Measurements from ENCODE around the gene PGGHG.

- TF ChIP-seq EZH2 (IDR thresholded peaks at IDR 0.05) (no peak), CTCF (IDR thresholded peaks at IDR 0.05) (no peak), EZH2phosphoT487 (IDR thresholded peaks at IDR 0.05) (no peak)
Measured at GRCh38 chr11:261624-262023, 27.3 kb upstream of the PGGHG start.
